BLaER1 treated with 17β-estradiol and CSF1 and Interleukin-3, amounts not matched to agents 10 nM and 100 nM (cell line): ENCODE data around the gene MYL11.
A peak's percentile ranks its signal among the peaks of the same experiment; 100 is the strongest.

Source experiments
- H3K27ac ChIP-seq, 11 experiments: shearing (Covaris generic); formaldehyde crosslinking; 2 replicates each; pipeline ENCODE4 v1.8.1; 2022
- H3K27me3 ChIP-seq, 11 experiments: shearing (Covaris generic); formaldehyde crosslinking; 2 replicates each; pipeline ENCODE4 v1.8.1; 2022
- H3K36me3 ChIP-seq, 11 experiments: shearing (Covaris generic); formaldehyde crosslinking; 2 replicates each; pipeline ENCODE4 v1.8.1; 2022
- H3K4me1 ChIP-seq, 10 experiments: shearing (Covaris generic); formaldehyde crosslinking; 2 replicates each; pipeline ENCODE4 v1.8.1; 2022
- H3K4me2 ChIP-seq, 11 experiments: shearing (Covaris generic); formaldehyde crosslinking; 2 replicates each; pipeline ENCODE4 v1.8.1; 2022
- H3K4me3 ChIP-seq, 10 experiments: shearing (Covaris generic); formaldehyde crosslinking; 2 replicates each; pipeline ENCODE4 v1.8.1; 2022
- H3K9ac ChIP-seq, 11 experiments: shearing (Covaris generic); formaldehyde crosslinking; 2 replicates each; pipeline ENCODE4 v1.8.1; 2022
- H3K9me3 ChIP-seq, 11 experiments: shearing (Covaris generic); formaldehyde crosslinking; replicated peaks in 1 of 11; 2 replicates each; pipeline ENCODE4 v1.8.1; 2022
- H4K20me1 ChIP-seq, 11 experiments: shearing (Covaris generic); formaldehyde crosslinking; 2 replicates each; pipeline ENCODE4 v1.8.1; 2022
- Cebpa-rat ChIP-seq, 11 experiments: shearing (Covaris generic); IDR thresholded peaks; 2 replicates each; pipeline ENCODE4 v1.8.1; 2022

The MYL11 gene

DNA sequence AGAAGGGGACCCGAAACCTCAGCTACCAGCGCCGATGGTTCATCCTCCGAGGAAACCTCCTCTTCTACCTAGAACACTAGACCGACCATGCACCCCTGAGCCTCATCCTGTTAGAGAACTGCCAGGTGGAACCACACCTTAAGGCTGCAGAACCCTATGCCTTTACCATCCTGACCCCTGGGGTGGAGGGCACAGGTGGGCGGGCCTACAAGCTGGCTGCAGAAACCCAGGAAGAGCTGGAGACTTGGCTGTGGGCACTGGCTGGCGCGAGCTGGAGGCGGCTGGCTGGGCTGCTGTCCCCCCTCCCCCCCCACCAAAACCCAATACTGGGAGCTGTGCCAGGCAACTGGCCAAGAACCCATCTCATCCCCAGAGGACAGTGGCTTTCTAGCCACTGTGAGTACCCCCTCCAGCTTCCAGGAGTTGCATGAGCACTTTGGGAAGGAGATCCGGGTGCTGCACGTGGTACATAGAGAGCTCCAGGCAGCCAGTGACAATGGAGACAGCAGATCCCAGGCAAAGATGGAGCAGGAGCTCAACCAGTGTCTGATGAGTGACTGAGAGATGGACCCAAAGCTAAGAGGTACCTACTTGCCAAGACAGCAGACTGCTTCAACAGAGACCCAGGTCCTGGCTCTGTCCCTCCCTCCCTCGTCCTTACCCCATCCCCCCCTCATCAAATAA is 18.1 kb upstream of the MYL11 start:
- no peaks in the 10 kb centered on the region for H3K9me3 ChIP-seq
- TF ChIP-seq Cebpa-rat (IDR thresholded peaks at IDR 0.05): no peak
- H3K27ac ChIP-seq: peak overlapping the region in 8 of 11 experiments; percentile 89 to 93 (median 90); a peak in 14 of 22 replicates
- H4K20me1 ChIP-seq: peaks cover 10 to 76% (median 41%) of the 10 kb centered on the region in 11 experiments; a peak in 19 of 22 replicates
- H3K4me3 ChIP-seq: peak overlapping the region; percentile 78 to 100 (median 98); a peak in 19 of 20 replicates
- H3K4me1 ChIP-seq: peaks cover 31 to 54% (median 40%) of the 10 kb centered on the region in 10 experiments
- H3K27me3 ChIP-seq: no peaks in the 10 kb centered on the region
- H3K4me2 ChIP-seq: peak overlapping the region; percentile 88 to 98 (median 95)
- H3K9ac ChIP-seq: peak overlapping the region; percentile 87 to 96 (median 93); a peak in 20 of 22 replicates
- H3K36me3 ChIP-seq: peaks cover 74 to 80% (median 77%) of the 10 kb centered on the region in 11 experiments

DNA sequence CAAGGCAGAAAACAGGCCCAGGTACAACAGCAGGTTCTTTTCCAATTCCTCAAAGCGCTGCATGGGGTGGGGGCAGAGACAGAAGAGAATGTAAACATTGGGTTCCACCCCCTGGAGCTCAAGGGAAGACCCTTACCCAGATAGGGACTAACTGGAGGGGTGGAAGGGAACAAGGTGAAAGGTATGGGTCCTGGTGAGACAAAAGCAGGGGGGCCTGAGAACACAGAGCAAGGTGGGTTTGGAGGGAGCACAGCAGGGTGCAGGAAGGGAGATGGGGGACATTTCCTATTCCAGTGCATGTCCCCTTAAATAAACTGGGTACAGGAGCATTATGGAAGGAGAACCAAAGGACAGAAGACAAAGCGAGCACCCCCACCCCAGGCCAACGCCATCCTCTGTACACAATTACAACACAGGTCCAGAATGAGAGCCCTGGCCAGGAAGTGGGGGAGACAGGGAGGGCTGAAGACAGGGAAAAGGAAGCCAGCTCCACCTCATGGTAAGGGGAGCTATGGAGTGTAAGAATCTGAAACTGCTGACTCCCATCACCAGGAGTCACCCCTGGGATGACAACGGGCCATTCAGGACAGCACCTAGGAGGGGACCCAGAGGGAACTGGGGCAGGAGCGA is 17.4 kb upstream of the MYL11 start:
- H3K9me3 ChIP-seq: no peaks in the 10 kb centered on the region
- H3K27me3 ChIP-seq: no peaks in the 10 kb centered on the region
- H3K4me2 ChIP-seq: peak overlapping the region; percentile 7 to 98 (median 95); a peak in 17 of 22 replicates
- peak overlapping the region; percentile 18 to 96 (median 87); a peak in 14 of 22 replicates for H3K9ac ChIP-seq
- peak overlapping the region in 7 of 11 experiments; percentile 6 to 90 (median 38); a peak in 6 of 22 replicates for H3K27ac ChIP-seq
- 0 out of 20 replicates have a peak overlapping the region, but pooled peaks of 2 of the 10 experiments have one; percentile 99 to 100 for H3K4me3 ChIP-seq
- H3K4me1 ChIP-seq: peaks cover 31 to 47% (median 39%) of the 10 kb centered on the region in 10 experiments
- H3K36me3 ChIP-seq: peaks cover 72 to 80% (median 77%) of the 10 kb centered on the region in 11 experiments
- no peak for TF ChIP-seq Cebpa-rat (IDR thresholded peaks at IDR 0.05)
- peaks cover 10 to 74% (median 39%) of the 10 kb centered on the region in 11 experiments; a peak in 18 of 22 replicates for H4K20me1 ChIP-seq

DNA sequence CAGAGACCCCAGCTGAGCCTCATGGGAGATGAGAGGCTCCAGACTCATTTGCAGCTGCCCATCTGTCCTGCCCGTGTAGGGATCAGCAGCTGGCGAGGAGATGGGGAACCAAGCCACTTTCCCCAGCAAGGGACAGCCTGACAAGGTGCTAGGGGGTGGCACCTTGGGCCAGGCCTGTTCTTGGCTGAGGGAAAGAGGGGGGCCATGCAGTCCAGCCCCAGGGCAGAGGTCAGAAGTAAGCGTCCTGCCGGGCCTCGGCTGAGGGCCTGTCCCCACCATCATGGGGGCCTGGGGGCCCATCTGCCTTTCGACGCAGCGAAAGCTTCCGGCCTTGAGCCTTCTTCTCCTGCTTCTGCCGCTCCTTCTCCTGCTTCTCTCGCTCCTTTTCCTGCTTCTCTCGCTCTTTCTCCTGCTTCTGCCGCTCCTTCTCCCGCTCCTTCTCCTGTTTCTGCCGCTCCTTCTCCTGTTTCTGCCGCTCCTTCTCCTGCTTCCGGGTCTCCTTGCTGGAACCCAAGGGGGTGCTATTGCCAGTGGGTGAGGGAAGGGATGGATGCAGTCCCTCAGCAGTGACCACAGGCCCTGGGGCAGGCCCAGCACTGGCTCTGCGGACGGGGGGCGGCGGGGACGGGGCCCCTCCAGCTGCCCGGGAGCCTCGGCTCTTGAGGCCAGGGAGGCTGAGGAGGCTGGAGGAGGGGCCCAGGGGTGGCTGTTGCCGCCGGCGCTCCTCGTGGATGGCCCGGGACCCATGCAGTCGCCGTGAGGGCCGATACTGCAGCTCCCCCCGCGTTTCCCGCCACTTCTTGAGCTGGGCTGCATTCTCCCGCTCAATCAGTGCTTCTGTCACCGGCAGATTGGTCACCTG is 16.7 kb upstream of the MYL11 start:
- peak overlapping the region; percentile 18 to 96 (median 42); a peak in 14 of 22 replicates for H3K9ac ChIP-seq
- H3K4me1 ChIP-seq: peaks cover 31 to 43% (median 37%) of the 10 kb centered on the region in 10 experiments
- no peaks in the 10 kb centered on the region for H3K9me3 ChIP-seq
- H3K36me3 ChIP-seq: peaks cover 72 to 80% (median 77%) of the 10 kb centered on the region in 11 experiments
- H4K20me1 ChIP-seq: peaks cover 10 to 74% (median 41%) of the 10 kb centered on the region in 11 experiments; a peak in 18 of 22 replicates
- no peak overlapping the region for H3K4me3 ChIP-seq
- H3K4me2 ChIP-seq: peak overlapping the region in 8 of 11 experiments; percentile 7 to 98 (median 96); a peak in 10 of 22 replicates
- no peaks in the 10 kb centered on the region for H3K27me3 ChIP-seq
- no peak for TF ChIP-seq Cebpa-rat (IDR thresholded peaks at IDR 0.05)
- peak overlapping the region in 7 of 11 experiments; percentile 6 to 41 (median 36); a peak in 6 of 22 replicates for H3K27ac ChIP-seq

- TF ChIP-seq Cebpa-rat (IDR thresholded peaks at IDR 0.05): no peak
- Histone ChIP-seq H4K20me1 (peaks cover 7 to 75% (median 41%) of the 10 kb centered on the region in 11 experiments; a peak in 18 of 22 replicates), H3K27me3 (no peaks in the 10 kb centered on the region), H3K4me3 (no peak overlapping the region), H3K36me3 (peaks cover 72 to 80% (median 76%) of the 10 kb centered on the region in 11 experiments), H3K27ac (no peak overlapping the region), H3K4me1 (peaks cover 28 to 37% (median 33%) of the 10 kb centered on the region in 10 experiments), H3K9me3 (no peaks in the 10 kb centered on the region), H3K4me2 (no peak overlapping the region), H3K9ac (peak overlapping the region in 6 of 11 experiments; percentile 11 to 91 (median 34); a peak in 4 of 22 replicates)
Measured at GRCh38 chr16:30358577-30358936, 16.0 kb upstream of the MYL11 start.

DNA sequence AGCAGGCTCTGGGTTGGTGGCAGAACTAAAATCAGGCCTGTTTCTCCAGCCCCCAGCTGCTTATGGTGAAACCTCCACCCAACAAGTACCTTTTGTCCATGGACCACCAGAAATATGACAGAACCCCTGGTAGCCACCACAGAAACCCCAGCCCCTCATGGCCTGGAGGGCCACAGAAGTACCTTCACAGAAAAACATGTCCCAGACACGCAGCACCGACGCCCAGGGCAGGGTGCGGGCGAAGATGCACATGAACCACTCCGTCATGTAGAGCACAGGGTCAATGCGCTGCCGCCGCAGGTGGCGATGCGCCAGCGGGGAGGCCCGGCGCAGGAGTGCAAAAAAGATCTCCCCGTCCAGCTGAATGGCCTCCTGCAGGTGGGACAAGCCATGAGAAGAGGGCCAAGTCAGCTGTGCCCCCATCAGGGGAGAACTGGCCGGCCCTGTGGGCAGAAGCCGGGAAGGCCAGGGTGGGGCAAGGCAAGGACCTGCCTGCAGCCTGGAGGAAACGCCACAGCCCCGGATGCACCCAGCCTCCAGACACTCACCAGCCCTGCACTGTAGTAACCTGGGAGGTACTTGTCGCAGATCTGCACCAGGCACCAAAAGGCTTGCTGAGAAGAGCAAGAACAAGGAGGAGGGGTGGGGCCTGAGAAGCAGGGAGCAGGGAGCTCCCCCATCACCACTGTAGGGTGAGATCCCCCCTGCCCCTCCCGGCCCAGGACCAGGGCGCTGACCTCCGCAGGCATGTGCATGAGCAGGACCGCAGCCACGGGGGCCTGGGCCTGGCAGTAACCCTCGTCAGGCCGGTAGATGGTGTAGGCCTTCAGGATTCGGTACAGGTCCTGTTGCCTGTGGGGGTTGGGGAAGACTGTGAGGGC is 15.4 kb upstream of the MYL11 start:
- Histone ChIP-seq H4K20me1 (peaks cover 1 to 76% (median 40%) of the 10 kb centered on the region in 11 experiments; a peak in 18 of 22 replicates), H3K4me3 (no peak overlapping the region), H3K27me3 (no peaks in the 10 kb centered on the region), H3K9ac (peak overlapping the region in 8 of 11 experiments; percentile 15 to 91 (median 29); a peak in 7 of 22 replicates), H3K9me3 (no peaks in the 10 kb centered on the region), H3K27ac (0 out of 22 replicates have a peak overlapping the region, but pooled peaks of 1 of the 11 experiments have one; percentile 13), H3K4me1 (peaks cover 22 to 31% (median 26%) of the 10 kb centered on the region in 10 experiments), H3K4me2 (no peak overlapping the region), H3K36me3 (peaks cover 74 to 82% (median 78%) of the 10 kb centered on the region in 11 experiments)
- no peak for TF ChIP-seq Cebpa-rat (IDR thresholded peaks at IDR 0.05)

DNA sequence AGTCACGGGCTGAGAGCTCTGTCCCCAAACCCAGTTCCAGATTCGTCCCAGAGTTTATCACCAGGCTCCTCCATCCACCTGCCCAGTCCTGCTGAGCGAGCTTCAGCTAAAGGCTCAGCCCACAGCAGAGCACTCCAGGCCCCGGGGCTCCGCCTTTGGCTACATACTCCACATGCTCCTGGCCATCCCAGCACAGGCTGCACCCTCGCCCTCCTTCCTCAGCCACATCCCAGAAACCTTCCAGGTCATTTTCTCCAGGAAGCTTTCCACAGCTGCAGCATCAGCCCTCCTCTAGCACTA is 14.8 kb upstream of the MYL11 start:
- peak overlapping the region in 7 of 11 experiments; percentile 15 to 44 (median 32); a peak in 9 of 22 replicates for H3K9ac ChIP-seq
- peaks cover 22 to 33% (median 27%) of the 10 kb centered on the region in 10 experiments for H3K4me1 ChIP-seq
- peaks cover 80 to 87% (median 84%) of the 10 kb centered on the region in 11 experiments for H3K36me3 ChIP-seq
- H3K4me2 ChIP-seq: no peak overlapping the region
- H4K20me1 ChIP-seq: peaks cover 4 to 81% (median 42%) of the 10 kb centered on the region in 11 experiments; a peak in 20 of 22 replicates
- no peak overlapping the region for H3K4me3 ChIP-seq
- TF ChIP-seq Cebpa-rat (IDR thresholded peaks at IDR 0.05): no peak
- peak overlapping the region in 1 of 11 experiments; percentile 13; a peak in 1 of 22 replicates for H3K27ac ChIP-seq
- H3K9me3 ChIP-seq: no peaks in the 10 kb centered on the region
- no peaks in the 10 kb centered on the region for H3K27me3 ChIP-seq

GRCh38 chr16:30361180-30361579 is 13.4 kb upstream of the MYL11 start:
- H4K20me1 ChIP-seq: peaks cover 8 to 95% (median 56%) of the 10 kb centered on the region in 11 experiments; a peak in 21 of 22 replicates
- no peak overlapping the region for H3K27ac ChIP-seq
- H3K36me3 ChIP-seq: peaks cover 93 to 100% (median 98%) of the 10 kb centered on the region in 11 experiments

More at GRCh38 chr16:30361180-30361579, 13.4 kb upstream of the MYL11 start:
- no peak overlapping the region for H3K4me2 ChIP-seq
- H3K4me3 ChIP-seq: no peak overlapping the region
- no peak for TF ChIP-seq Cebpa-rat (IDR thresholded peaks at IDR 0.05)
- 0 out of 22 replicates have a peak overlapping the region, but pooled peaks of 1 of the 11 experiments have one; percentile 18 for H3K9ac ChIP-seq
- H3K27me3 ChIP-seq: no peaks in the 10 kb centered on the region
- H3K4me1 ChIP-seq: peaks cover 16 to 38% (median 29%) of the 10 kb centered on the region in 10 experiments
- H3K9me3 ChIP-seq: no peaks in the 10 kb centered on the region
